HPDE6-E6E7 (cell line): ENCODE results near the gene CNNM2.

ENCODE experiments used
- DNase-seq: peaks from one replicate; pipeline ENCODE4 v3.0.0; 2011; ENCODE audit warnings: missing footprints; ENCODE audit errors: extremely low spot score

The CNNM2 gene

GRCh38 chr10:102917962-102918816, at the start of gene CNNM2:
Gene CNNM2 (plus strand): TSS chr10:102918294. CDS start chr10:102918481, 187 bp downstream.
- peak; percentile 95 for DNase-seq

GRCh38 chr10:102868911-102869257, 49.2 kb upstream of the CNNM2 start:
- DNase-seq, result no peak

GRCh38 chr10:102869258-102870198, 48.6 kb upstream of the CNNM2 start, which contains the start of gene AS3MT:
Gene AS3MT (plus strand): TSS chr10:102869470. CDS start chr10:102869593, 123 bp downstream.
- DNase-seq, result no peak

- DNase-seq, result no peak
These were observed 47.9 kb upstream of the CNNM2 start for GRCh38 chr10:102870221-102870620.

DNA sequence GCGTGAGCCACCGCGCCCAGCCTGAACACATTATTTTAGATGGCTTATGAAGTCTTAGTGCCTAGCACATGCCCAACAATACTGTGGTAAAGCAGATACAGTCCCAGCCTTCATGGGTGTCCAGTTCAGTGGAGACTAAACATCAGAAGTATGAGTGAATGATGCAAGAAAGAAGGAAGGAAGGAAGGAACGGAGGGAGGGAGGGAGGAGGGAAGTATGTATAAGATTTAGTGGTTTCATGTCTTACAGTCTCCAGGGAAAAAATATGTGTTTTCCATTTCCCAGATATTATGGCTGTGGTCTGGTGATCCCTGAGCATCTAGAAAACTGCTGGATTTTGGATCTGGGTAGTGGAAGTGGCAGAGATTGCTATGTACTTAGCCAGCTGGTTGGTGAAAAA, 45.9 kb upstream of the CNNM2 start:
- no peak for DNase-seq

DNA sequence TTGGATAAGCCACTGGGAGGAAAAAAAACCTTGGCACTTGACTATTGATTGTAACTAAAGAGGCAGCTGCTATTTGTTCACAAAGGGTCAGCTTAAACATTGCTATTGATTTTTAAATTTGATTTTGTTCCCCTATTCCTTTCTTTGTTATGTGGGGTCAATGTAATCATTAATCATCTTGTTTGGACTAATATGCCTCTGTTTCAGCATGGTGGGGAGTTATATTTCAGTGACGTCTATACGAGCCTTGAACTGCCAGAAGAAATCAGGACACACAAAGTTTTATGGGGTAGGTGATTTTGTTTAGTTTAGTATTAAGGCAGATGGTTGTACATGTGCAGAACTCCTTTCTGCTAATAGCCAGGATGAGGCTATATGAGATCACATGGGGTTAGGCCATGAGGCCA, 41.3 kb upstream of the CNNM2 start:
- DNase-seq, result no peak

DNA sequence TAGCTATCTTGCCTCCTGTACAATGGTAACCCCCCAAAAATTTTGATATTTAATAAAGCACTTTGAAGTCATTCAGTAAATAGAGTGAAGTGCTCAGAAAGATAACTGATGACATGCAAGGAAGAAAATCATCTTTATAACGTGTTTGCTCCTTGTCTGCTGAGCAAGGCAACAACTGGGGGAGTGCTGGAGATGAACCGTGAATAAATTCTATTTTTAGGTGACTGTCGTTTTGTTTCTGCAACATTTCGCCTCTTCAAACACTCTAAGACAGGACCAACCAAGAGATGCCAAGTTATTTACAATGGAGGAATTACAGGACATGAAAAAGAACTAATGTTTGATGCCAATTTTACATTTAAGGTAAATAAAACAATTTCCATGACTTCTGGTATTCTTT, 39.5 kb upstream of the CNNM2 start:
- no peak for DNase-seq

DNA sequence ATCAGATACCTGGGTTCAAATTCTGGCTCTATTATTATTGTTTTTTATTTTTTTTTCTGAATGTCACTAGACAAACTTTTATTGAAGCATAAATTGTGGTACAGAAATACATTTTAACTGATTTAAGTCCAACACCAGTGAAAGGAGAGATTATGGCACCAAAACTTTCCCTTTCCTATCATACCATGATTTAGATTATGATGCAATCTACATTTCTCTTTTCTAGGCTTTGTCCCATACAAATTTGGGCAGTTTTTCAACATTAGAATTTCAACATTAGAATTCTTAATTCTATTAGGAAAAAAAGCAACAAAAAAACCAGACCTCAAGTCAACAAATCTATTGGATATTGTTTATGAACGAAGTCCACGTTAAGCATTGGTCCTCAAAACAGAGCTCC, 37.8 kb upstream of the CNNM2 start:
- DNase-seq, result no peak

DNA sequence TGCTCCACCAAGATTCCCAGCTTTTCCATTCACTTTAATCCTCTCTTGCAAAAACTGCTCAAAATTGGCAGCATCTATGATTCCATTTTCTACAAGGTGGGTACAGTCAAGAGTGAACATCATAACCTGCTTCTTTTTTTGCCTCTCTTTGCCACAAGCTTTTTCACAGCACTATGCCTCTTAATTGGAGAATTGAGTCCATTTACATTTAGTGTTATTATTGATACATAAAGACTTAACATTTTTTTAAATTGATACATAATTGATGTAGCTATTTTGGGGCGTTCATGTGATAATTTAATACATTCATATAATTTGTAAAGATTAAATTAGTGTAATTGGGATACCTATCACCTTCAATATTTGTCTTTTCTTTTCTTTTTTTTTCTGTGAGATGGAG, 30.0 kb upstream of the CNNM2 start:
- DNase-seq, result no peak

DNA sequence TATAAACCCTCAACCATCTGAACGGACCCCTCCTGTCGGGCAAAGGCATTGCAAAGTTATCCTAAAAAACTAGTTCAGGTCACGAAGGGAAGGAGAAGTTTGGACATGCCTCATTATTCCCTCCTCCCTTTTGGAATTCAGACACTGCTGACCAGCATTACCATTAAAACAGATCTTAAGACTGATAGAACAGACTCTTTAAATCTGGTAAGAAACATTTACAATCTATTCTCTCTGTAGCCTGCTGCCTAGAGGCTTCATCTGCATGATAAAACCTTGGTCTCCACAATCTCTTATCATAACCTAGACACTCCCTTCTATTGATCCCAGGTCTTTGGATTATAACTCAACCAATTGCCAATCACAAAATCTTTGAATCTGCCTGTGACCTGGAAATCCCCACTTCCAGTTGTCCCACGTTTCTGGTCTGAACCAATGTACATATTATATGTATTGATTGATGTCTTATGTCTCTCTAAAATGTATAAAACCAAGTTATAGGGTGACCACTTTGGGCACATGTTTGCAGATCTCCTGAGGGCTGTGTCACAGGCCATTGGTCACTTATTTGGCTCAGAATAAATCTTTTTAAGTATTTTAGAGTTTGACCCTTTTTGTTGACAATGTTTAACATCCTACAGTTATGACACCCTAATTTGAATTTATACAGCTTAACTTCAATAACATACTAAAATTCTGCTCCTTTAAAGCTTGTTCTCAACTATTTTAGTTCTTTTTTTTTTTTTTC, 23.5 kb upstream of the CNNM2 start:
- no peak for DNase-seq

DNA sequence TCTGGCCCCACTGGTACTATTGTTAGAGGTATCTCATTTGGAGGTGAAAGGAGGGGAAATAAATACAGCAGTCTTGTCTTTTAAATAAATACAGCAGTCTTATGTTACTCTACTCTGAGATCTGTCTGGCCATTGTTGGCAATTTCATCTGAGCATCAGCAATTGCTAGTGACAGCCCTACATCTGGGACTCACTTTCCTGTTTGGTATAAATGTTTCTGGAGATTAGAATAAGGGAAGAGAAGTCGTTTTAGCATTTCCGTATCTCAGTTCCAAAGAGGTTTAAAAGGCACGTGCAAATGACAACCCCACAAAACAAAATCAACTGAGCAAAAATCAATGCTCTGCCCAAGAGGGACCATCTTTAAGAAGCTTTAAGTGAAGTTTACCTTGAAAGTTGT, 18.1 kb upstream of the CNNM2 start:
- DNase-seq, result no peak

DNA sequence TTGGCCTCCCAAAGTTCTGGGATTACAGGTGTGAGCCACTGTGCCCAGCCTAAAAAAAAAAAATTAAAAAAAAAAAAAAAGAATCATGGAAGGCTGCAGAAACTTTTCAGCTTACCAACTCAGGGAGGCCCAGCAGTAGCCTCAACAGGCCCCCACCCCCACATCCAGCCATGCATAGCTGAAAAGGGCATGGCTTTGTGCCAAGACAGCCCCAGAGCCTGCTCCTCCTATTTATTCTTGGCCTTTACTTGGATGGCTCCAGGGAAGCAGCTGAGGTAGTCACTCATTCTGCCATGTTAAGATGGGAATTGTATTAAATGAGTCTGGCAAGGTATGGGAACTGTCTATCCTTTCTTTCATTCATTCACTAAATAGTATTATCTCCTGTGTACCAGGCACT, 13.7 kb upstream of the CNNM2 start:
- DNase-seq, result no peak

DNA sequence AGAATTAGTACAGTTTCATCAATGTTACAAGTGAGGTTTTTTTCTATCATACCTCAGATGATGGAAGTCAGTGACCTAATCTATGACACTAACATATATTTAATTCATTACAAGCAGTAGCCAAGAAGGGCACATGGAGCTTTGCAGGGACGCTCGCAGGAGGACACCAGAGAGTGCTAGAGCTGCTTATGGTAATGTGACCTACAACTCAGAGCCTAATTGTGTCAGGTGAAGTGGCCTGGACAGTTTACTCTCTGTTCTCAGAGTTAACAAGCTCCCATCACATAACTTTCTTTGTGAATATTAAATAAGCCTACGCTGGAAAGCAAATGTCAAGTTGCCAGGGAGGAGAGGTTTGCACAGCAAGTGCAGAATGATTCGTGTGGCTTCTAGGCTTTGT, 11.6 kb upstream of the CNNM2 start:
- no peak for DNase-seq

GRCh38 chr10:102914781-102915180, 3.3 kb upstream of the CNNM2 start:
- DNase-seq, result no peak

- no peak for DNase-seq
These were observed 1.9 kb upstream of the CNNM2 start for GRCh38 chr10:102916173-102916572.

DNA sequence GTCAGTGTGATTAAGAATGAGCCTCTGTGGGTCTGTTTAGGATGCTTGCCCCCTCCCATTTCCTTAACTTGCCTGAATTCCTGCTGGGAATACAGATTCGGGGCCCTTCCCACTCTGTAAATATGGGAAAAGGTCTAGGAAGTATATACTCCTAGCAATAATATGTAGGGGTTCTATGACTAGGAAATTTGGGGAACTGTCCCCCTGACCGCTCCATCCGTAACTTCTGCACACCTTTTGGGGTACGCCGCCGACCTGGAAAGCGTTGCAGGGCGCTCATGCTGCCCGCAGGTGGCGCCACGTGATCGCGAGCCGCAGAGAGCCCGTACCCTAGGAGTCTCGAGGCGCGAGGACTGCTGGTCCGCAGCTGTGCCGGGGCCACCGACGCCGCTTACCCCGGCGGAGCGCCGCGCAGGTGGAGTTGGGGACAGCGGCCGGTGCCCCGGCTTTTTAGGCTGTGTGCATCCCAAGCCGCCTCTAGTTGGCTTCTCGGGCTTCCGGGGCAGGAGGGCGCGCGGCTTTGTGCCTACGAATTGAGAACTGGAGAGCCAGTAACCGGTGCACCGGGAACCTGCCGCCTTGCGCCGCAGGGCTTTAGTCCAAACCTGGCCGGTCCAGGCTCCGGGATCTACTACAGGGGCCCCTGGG, 656 bp upstream of the CNNM2 start:
- DNase-seq, result peak; percentile 47

GRCh38 chr10:102918817-102919245, 737 bp downstream of the CNNM2 start:
- DNase-seq, result no peak

- no peak for DNase-seq
These were observed 1.3 kb downstream of the CNNM2 start for GRCh38 chr10:102919246-102919959.

DNA sequence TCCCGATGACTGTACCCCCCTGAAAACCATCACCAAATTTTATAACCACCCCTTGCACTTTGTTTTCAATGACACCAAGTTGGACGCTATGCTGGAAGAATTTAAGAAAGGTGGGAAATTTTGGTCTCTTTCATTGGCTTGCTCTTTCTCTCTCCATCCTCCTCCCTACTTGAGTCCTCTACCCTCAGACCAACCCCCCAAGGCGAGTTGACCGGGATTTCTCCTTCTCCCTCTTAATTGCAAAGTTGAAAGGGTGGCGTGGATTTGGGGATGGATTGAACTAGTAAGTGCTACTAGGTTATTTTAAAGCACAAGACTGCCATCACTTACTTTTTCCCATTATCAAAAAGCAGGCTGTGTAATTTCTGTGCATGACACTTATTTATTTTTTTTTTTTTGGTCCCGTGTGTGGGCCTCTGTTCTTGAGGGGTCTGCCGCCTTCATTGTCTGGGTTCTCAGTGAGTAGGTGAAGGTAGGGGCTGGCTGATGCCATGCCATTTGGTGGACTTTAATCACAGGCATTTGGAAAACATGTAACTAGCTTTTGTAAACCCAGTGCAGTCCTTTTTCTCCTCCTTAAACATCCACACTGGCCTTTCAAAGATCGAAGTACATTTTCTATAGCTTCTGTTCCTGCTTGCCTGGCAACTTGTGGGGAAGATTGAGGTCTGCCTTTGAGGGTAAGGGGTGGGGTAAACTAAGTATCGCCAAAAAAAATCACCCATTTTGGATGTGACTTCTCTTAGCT, 2.1 kb downstream of the CNNM2 start:
- DNase-seq, result no peak

- no peak for DNase-seq
These were observed 5.5 kb downstream of the CNNM2 start for GRCh38 chr10:102923601-102924000.
